Activated naive CD8-positive, alpha-beta T cell treated with anti-CD3 and anti-CD28 coated beads, Interleukin-2, amount 10 ng/mL, durations not matched to agents 7 days and 5 days (primary cell): ENCODE measurements around the gene PARD3. TPM values are rescaled to one million over a fixed set of nuclear protein-coding genes. Genes with fewer than 3 reads are reported as not detected.

Source experiments
- ATAC-seq: fragments of 150-1000 bp; cut with Tn5 transposase; one replicate; pipeline ENCODE4 v1.10.0; 2021; ENCODE audit warnings: low read depth, moderate library complexity
- POLR2A ChIA-PET: fragments of 350-600 bp; sonication (Branson Sonifier 250); formaldehyde crosslinking; loops from one replicate; lab custom pipeline; 2021; ENCODE audit warnings: antibody characterized with exemption; lab: Charles Lee
- DNase-seq: peaks from one replicate; pipeline ENCODE4 v3.0.0; 2021
- H3K27ac Mint-ChIP-seq: one replicate; pipeline ENCODE4 v1.8.0; 2022; ENCODE audit warnings: mild to moderate bottlenecking, mixed read lengths
- H3K27me3 Mint-ChIP-seq: one replicate; pipeline ENCODE4 v1.8.0; 2022; ENCODE audit warnings: mild to moderate bottlenecking, moderate library complexity, mixed read lengths
- H3K36me3 Mint-ChIP-seq: one replicate; pipeline ENCODE4 v1.8.0; 2021; ENCODE audit warnings: mild to moderate bottlenecking, mixed read lengths
- H3K4me1 Mint-ChIP-seq: one replicate; pipeline ENCODE4 v1.8.0; 2021; ENCODE audit warnings: mixed read lengths
- H3K4me3 Mint-ChIP-seq: one replicate; pipeline ENCODE4 v1.8.0; 2022; ENCODE audit warnings: mild to moderate bottlenecking, moderate library complexity, mixed read lengths
- H3K9me3 Mint-ChIP-seq: one replicate; pipeline ENCODE4 v1.8.0; 2021; ENCODE audit warnings: mixed read lengths
- total RNA-seq, 2 experiments: library from RNA; stranded (reverse); gene quantifications; one replicate each; pipeline ENCODE4 v1.2.3, GENCODE V29; 2021

The PARD3 gene
- total RNA-seq, 2 experiments from 2014 or later: 0.48 to 0.55 TPM

- POLR2A ChIA-PET: no interaction called here
- Mint-ChIP-seq H3K36me3 (no peaks in the 10 kb centered on the region), H3K9me3 (no peaks in the 10 kb centered on the region), H3K27ac (no peak overlapping the region), H3K4me1 (peaks cover 4% of the 10 kb centered on the region), H3K4me3 (no peak overlapping the region), H3K27me3 (peaks cover 3% of the 10 kb centered on the region)
- DNase-seq: peak; percentile 46
- ATAC-seq: no peak
Observed at GRCh38 chr10:34638406-34639054, 176.6 kb downstream of the PARD3 start.

GRCh38 chr10:34637418-34637911 is 177.6 kb downstream of the PARD3 start:
- no peak overlapping the region for H3K4me3 Mint-ChIP-seq
- DNase-seq: peak; percentile 72
- peaks cover 4% of the 10 kb centered on the region for H3K4me1 Mint-ChIP-seq
- peak; percentile 30 for ATAC-seq
- peaks cover 3% of the 10 kb centered on the region for H3K27me3 Mint-ChIP-seq
- no peaks in the 10 kb centered on the region for H3K36me3 Mint-ChIP-seq
- H3K9me3 Mint-ChIP-seq: no peaks in the 10 kb centered on the region
- POLR2A ChIA-PET: interaction anchor here (0.6 kb wide), 1 partner anchor 353 kb away, joined by 4 read pairs; no protein-coding TSS in a partner anchor
- H3K27ac Mint-ChIP-seq: no peak overlapping the region

- H3K4me3 Mint-ChIP-seq: no peak overlapping the region
- POLR2A ChIA-PET: no interaction called here
- H3K36me3 Mint-ChIP-seq: no peaks in the 10 kb centered on the region
- DNase-seq: no peak
- H3K27ac Mint-ChIP-seq: no peak overlapping the region
- H3K4me1 Mint-ChIP-seq: peaks cover 4% of the 10 kb centered on the region
- no peak for ATAC-seq
- no peaks in the 10 kb centered on the region for H3K9me3 Mint-ChIP-seq
- peaks cover 2% of the 10 kb centered on the region for H3K27me3 Mint-ChIP-seq
Observed at GRCh38 chr10:34635111-34635510, 180.0 kb downstream of the PARD3 start.

- no peak overlapping the region for H3K4me3 Mint-ChIP-seq
- no peaks in the 10 kb centered on the region for H3K9me3 Mint-ChIP-seq
- no peak for DNase-seq
- POLR2A ChIA-PET: no interaction called here
- H3K27me3 Mint-ChIP-seq: peaks cover 2% of the 10 kb centered on the region
- H3K4me1 Mint-ChIP-seq: peaks cover 4% of the 10 kb centered on the region
- H3K36me3 Mint-ChIP-seq: no peaks in the 10 kb centered on the region
- H3K27ac Mint-ChIP-seq: no peak overlapping the region
- ATAC-seq: no peak
Observed at GRCh38 chr10:34633374-34633773, 181.7 kb downstream of the PARD3 start.

DNA sequence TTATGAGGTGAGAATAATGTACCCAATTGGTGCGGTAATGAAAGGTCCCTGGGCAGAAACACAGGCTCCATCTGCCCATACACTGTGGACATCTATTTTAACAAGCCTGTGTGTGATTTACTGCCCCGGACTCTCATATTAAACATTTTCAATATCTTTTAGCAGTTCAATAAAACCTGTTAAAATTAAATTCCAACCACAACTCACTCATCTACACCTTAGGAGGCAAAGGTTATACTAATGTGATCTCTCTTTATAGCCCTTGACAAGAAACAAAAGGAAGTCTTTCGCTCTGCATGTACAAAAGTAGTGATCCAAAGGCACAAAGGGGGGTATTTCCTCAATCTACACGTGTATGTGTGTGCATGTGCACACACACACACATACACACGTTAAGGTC is 186.0 kb downstream of the PARD3 start:
- no peaks in the 10 kb centered on the region for H3K9me3 Mint-ChIP-seq
- no peaks in the 10 kb centered on the region for H3K4me1 Mint-ChIP-seq
- H3K36me3 Mint-ChIP-seq: no peaks in the 10 kb centered on the region
- POLR2A ChIA-PET: no interaction called here
- H3K27me3 Mint-ChIP-seq: no peaks in the 10 kb centered on the region
- no peak overlapping the region for H3K27ac Mint-ChIP-seq
- no peak overlapping the region for H3K4me3 Mint-ChIP-seq
- DNase-seq (no peak), ATAC-seq (no peak)

GRCh38 chr10:34628174-34628796 is 186.8 kb downstream of the PARD3 start:
- Mint-ChIP-seq H3K4me3 (no peak overlapping the region), H3K27ac (no peak overlapping the region), H3K9me3 (no peaks in the 10 kb centered on the region), H3K4me1 (no peaks in the 10 kb centered on the region), H3K27me3 (no peaks in the 10 kb centered on the region), H3K36me3 (no peaks in the 10 kb centered on the region)
- DNase-seq (no peak), ATAC-seq (no peak)
- POLR2A ChIA-PET: no interaction called here

DNA sequence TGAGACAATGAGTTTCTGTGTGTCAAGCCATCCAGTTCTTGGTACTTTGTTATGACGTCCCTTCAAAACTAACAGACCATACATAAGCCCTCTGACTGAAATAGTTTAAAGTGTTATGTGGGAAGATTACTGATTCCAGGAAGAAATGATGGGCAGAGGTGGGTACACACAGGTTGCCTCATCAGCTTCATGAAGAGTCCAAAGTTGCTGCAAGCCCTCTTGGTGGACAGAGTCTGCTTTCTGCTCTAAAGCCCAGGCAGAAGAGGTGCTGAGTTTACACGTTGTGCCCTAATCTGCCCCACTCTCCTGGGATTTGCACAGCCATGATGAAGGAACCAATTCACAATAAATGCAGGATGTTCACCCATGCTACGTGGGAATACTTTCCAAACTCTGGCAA is 187.4 kb downstream of the PARD3 start:
- no peaks in the 10 kb centered on the region for H3K9me3 Mint-ChIP-seq
- no peaks in the 10 kb centered on the region for H3K27me3 Mint-ChIP-seq
- no peak overlapping the region for H3K27ac Mint-ChIP-seq
- H3K4me1 Mint-ChIP-seq: no peaks in the 10 kb centered on the region
- ATAC-seq (no peak), DNase-seq (no peak)
- POLR2A ChIA-PET: no interaction called here
- no peak overlapping the region for H3K4me3 Mint-ChIP-seq
- no peaks in the 10 kb centered on the region for H3K36me3 Mint-ChIP-seq

DNA sequence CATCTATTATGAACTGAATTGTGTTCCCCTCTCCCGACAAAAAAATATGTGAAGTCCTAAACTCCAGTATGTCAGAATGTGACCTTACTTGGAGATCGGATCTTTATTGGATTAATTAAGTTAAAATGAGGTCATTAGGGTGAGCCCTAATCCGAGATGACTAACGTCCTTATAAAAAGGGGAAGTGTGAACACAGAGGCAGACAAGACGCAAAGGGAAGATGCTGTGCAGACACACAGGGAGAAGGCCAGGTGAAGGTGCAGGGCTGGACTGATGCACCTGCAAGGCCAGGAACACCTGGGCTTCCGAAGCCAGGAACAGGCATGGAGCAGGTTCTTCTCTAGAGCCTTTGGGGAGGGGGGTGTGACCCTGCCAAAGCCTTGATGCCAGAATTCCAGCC is 187.8 kb downstream of the PARD3 start:
- H3K27me3 Mint-ChIP-seq: no peaks in the 10 kb centered on the region
- POLR2A ChIA-PET: no interaction called here
- ATAC-seq: no peak

GRCh38 chr10:34626158-34626880 is 188.8 kb downstream of the PARD3 start:
- no peaks in the 10 kb centered on the region for H3K27me3 Mint-ChIP-seq
- H3K36me3 Mint-ChIP-seq: no peaks in the 10 kb centered on the region
- POLR2A ChIA-PET: no interaction called here
- no peak overlapping the region for H3K4me3 Mint-ChIP-seq
- DNase-seq: no peak
- ATAC-seq: no peak
- no peak overlapping the region for H3K27ac Mint-ChIP-seq
- H3K4me1 Mint-ChIP-seq: no peaks in the 10 kb centered on the region
- no peaks in the 10 kb centered on the region for H3K9me3 Mint-ChIP-seq

More for the DNA sequence above, 187.8 kb downstream of the PARD3 start:
- Mint-ChIP-seq H3K36me3 (no peaks in the 10 kb centered on the region), H3K4me1 (no peaks in the 10 kb centered on the region), H3K9me3 (no peaks in the 10 kb centered on the region), H3K27ac (no peak overlapping the region), H3K4me3 (no peak overlapping the region)
- no peak for DNase-seq

DNA sequence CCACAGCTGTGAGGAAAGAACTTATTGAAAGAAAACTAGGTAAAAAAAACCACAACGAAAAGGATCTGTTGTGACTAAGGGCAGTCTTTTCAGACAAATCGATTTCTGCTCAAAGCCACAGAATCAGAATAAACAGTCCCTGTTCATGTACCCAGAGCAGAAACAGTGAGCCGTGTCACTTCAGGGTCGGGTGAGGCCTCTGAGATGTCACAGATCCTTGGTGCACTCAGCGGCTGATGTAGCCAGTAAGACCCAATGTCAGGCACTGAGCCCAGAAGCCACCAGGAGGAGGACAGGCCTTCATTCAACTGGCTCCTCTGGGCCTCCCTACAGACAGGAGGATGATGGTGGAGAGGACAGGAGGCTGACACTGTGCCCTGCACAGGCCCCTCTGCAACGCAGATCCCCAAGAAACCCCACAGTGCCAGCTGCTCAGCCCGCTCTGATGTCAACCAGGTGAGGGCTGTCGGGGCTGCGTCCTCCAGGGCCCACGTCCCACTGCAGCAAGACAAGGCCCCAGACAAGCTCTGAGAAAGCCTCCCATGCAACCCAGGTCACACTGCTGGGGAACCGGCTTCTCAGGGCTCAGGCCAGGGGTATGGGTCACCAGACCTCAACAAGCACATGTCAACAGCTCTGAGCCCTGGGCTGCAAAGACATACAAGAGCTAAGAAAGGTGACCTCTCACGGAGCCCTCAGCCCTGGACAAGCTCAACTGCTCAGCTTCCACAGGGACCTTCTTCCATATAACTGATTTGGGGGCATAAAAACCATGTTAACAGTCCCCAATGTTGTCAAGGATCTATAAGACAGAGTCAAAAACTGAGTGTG is 190.6 kb downstream of the PARD3 start:
- no peak overlapping the region for H3K4me3 Mint-ChIP-seq
- H3K27me3 Mint-ChIP-seq: peaks cover 3% of the 10 kb centered on the region
- POLR2A ChIA-PET: no interaction called here
- DNase-seq (no peak), ATAC-seq (no peak)
- H3K27ac Mint-ChIP-seq: no peak overlapping the region
- H3K4me1 Mint-ChIP-seq: no peaks in the 10 kb centered on the region
- no peaks in the 10 kb centered on the region for H3K36me3 Mint-ChIP-seq
- no peaks in the 10 kb centered on the region for H3K9me3 Mint-ChIP-seq

GRCh38 chr10:34622945-34623344 is 192.2 kb downstream of the PARD3 start:
- Mint-ChIP-seq H3K27me3 (peaks cover 3% of the 10 kb centered on the region), H3K27ac (no peak overlapping the region), H3K4me3 (no peak overlapping the region), H3K36me3 (no peaks in the 10 kb centered on the region), H3K9me3 (no peaks in the 10 kb centered on the region), H3K4me1 (no peaks in the 10 kb centered on the region)
- DNase-seq (no peak), ATAC-seq (no peak)
- POLR2A ChIA-PET: no interaction called here

- DNase-seq (no peak), ATAC-seq (no peak)
- H3K4me3 Mint-ChIP-seq: no peak overlapping the region
- no peaks in the 10 kb centered on the region for H3K9me3 Mint-ChIP-seq
- no peaks in the 10 kb centered on the region for H3K36me3 Mint-ChIP-seq
- H3K27ac Mint-ChIP-seq: no peak overlapping the region
- H3K4me1 Mint-ChIP-seq: no peaks in the 10 kb centered on the region
- POLR2A ChIA-PET: no interaction called here
- H3K27me3 Mint-ChIP-seq: peaks cover 5% of the 10 kb centered on the region
Observed at GRCh38 chr10:34618611-34619010, 196.5 kb downstream of the PARD3 start.

- H3K27ac Mint-ChIP-seq: no peak overlapping the region
- ATAC-seq: no peak
- no peaks in the 10 kb centered on the region for H3K36me3 Mint-ChIP-seq
- peaks cover 5% of the 10 kb centered on the region for H3K27me3 Mint-ChIP-seq
- H3K9me3 Mint-ChIP-seq: no peaks in the 10 kb centered on the region
- no peak overlapping the region for H3K4me3 Mint-ChIP-seq
- H3K4me1 Mint-ChIP-seq: no peaks in the 10 kb centered on the region
- no peak for DNase-seq
- POLR2A ChIA-PET: no interaction called here
Observed at GRCh38 chr10:34615770-34616169, 199.3 kb downstream of the PARD3 start.
